ENCODE measurements around the gene MOK. TPM values are rescaled to one million over a fixed set of nuclear protein-coding genes. Genes with fewer than 3 reads are reported as not detected.

The MOK gene
- total and polyA plus RNA-seq, 2 of the 4 experiments (the other 2 are of a cell fraction), result 16.8 to 48.5 TPM

- intact Hi-C loops (cut with micrococcal nuclease) (no loop called here), dilution Hi-C loops (cut with HindIII; ENCODE audit: low sequenced_read_pairs, unreplicated experiment) (no loop called here), in situ Hi-C loops (cut with MboI; ENCODE audit: low sequenced_read_pairs) (no loop called here)
- Histone ChIP-seq H2BK15ac (ENCODE audit: low read depth, low read length) (peak overlapping the region; percentile 35; the same call in 1 of the 3 replicates), H3K4me1 (ENCODE audit: control insufficient read depth, insufficient read depth, low read length) (peaks cover 8% of the 10 kb centered on the region), H2BK120ac (ENCODE audit: low read depth, low read length) (peak overlapping the region; percentile 64), H3K4me2 (ENCODE audit: low read depth, low read length) (no peak overlapping the region), H3K27ac (ENCODE audit: insufficient read depth, low read length) (no peak overlapping the region; the same call in 1 of the 2 replicates), H3K56ac (ENCODE audit: extremely low read depth, insufficient read depth, low read length) (no peak overlapping the region; the same call in 1 of the 2 replicates), H3K9ac (ENCODE audit: low read depth, low read length) (no peak overlapping the region), H4K5ac (ENCODE audit: low read depth, low read length) (no peak overlapping the region; the same call in 1 of the 2 replicates), H3K4ac (ENCODE audit: low read depth, low read length) (peak overlapping the region; percentile 41; the same call in 1 of the 2 replicates), H4K8ac (ENCODE audit: low read depth in 2 of 2, low read length in 2 of 2) (peak overlapping the region in 1 of 2 experiments; percentile 66; a peak in 2 of 4 replicates), H3K27me3 (ENCODE audit: control insufficient read depth, insufficient read depth, low read length) (no peaks in the 10 kb centered on the region), H2BK5ac (ENCODE audit: low read depth, low read length, poor library complexity, severe bottlenecking) (peak overlapping the region; percentile 18), H2AK5ac (ENCODE audit: low read depth, low read length) (peak overlapping the region; percentile 26; the same call in 1 of the 2 replicates), H4K91ac (ENCODE audit: insufficient read depth, low read depth, low read length) (peak overlapping the region; percentile 68; the same call in 1 of the 2 replicates), H2AK9ac (replicated peaks; ENCODE audit: low read depth, low read length, poor library complexity) (peak overlapping the region; percentile 65), H3K23ac (ENCODE audit: low read depth, low read length) (peak overlapping the region; percentile 84), H3K18ac (ENCODE audit: low read depth, low read length) (no peak overlapping the region), H3K36me3 (ENCODE audit: control insufficient read depth, insufficient read depth, low read length) (no peaks in the 10 kb centered on the region), H3K4me3 (ENCODE audit: insufficient read depth, low read depth, low read length) (no peak overlapping the region), H2BK20ac (ENCODE audit: low read depth, low read length) (peak overlapping the region; percentile 45; the same call in 1 of the 2 replicates), H3K9me1 (ENCODE audit: insufficient read depth, low read length) (0 out of 2 replicates have a peak, but pooled peaks cover 5% of the 10 kb centered on the region), H4K20me1 (ENCODE audit: insufficient read depth, low read length) (no peaks in the 10 kb centered on the region), H2AFZ (replicated peaks; ENCODE audit: low read length, poor library complexity) (no peak overlapping the region), H3K79me1 (ENCODE audit: low read depth in 1 of 2, low read length in 2 of 2) (0 out of 4 replicates have a peak, but pooled peaks cover 0 to 2% of the 10 kb centered on the region in 2 experiments), H3K9me3 (ENCODE audit: control insufficient read depth, insufficient read depth, low read length) (no peaks in the 10 kb centered on the region), H3K14ac (replicated peaks; ENCODE audit: low read depth, low read length) (peak overlapping the region; percentile 8)
- CTCF ChIA-PET, result no interaction called here
- 93% methylated on average over 5 of the region's 8 CpGs; no CpG with 5 or more reads in 1 of the 2 experiments for WGBS, 2 experiments (ENCODE audit: extremely low coverage in 2 of 2, insufficient read length in 1 of 2)
- TF ChIP-seq MAFK (IDR thresholded peaks at IDR 0.05; ENCODE audit: low read depth, low read length) (no peak), FOS (IDR thresholded peaks at IDR 0.05; ENCODE audit: low read depth, low read length) (no peak), MAZ (IDR thresholded peaks at IDR 0.05; ENCODE audit: borderline replicate concordance, low read depth, low read length) (no peak), RCOR1 (IDR thresholded peaks at IDR 0.05; ENCODE audit: insufficient replicate concordance, low read length) (no peak)
- no TSS peak for BruUV-seq (replicated peaks)
- POLR2A ChIA-PET (ENCODE audit: unreplicated experiment), result no interaction called here
- no peak for ATAC-seq (ENCODE audit: low read depth)
- no peak for DNase-seq
Measured at GRCh38 chr14:102264355-102264754, 40.6 kb downstream of the MOK start.
